Keratinocyte (primary cell): ENCODE results near the gene TPRN. TPM values are rescaled to one million over a fixed set of nuclear protein-coding genes. Genes with fewer than 3 reads are reported as not detected.

ENCODE experiments used
- DNase-seq: peaks from one replicate; pipeline ENCODE4 v3.0.0-alpha.2; 2011; ENCODE audit warnings: low read depth, missing footprints, low spot score
- FAIRE-seq: peaks from 2 replicates; lab custom pipeline; 2011; peaks lifted over from hg19 to GRCh38; lab: Jason Lieb, UNC
- H2AFZ ChIP-seq: 2 replicates; pipeline ENCODE4 v1.6.0; 2012; ENCODE audit warnings: low read length, control low read depth, inconsistent platforms; ENCODE audit not compliant: control insufficient read depth
- H3K27ac ChIP-seq: 2 replicates; pipeline ENCODE4 v1.5.1; 2011; ENCODE audit warnings: low read length; ENCODE audit not compliant: control insufficient read depth, insufficient read depth
- H3K27me3 ChIP-seq: 3 replicates; pipeline ENCODE4 v1.6.0; 2011; ENCODE audit warnings: low read length; ENCODE audit not compliant: control insufficient read depth, insufficient read depth; ENCODE audit errors: extremely low read depth
- H3K36me3 ChIP-seq, 2 experiments: 2 replicates in 1 of 2; 3 replicates in 1 of 2; pipeline ENCODE4 v1.5.1; 2011; ENCODE audit warnings: low read length in 2 of 2, mild to moderate bottlenecking in 1 of 2; ENCODE audit not compliant: control insufficient read depth in 2 of 2, insufficient read depth in 2 of 2; ENCODE audit errors: extremely low read depth in 1 of 2
- H3K4me1 ChIP-seq: 3 replicates; pipeline ENCODE4 v1.5.1; 2011; ENCODE audit warnings: low read length; ENCODE audit not compliant: control insufficient read depth, insufficient read depth; ENCODE audit errors: extremely low read depth
- H3K4me2 ChIP-seq: 3 replicates; pipeline ENCODE4 v1.6.0; 2011; ENCODE audit warnings: low read depth, low read length; ENCODE audit not compliant: control insufficient read depth, insufficient read depth; ENCODE audit errors: extremely low read depth
- H3K4me3 ChIP-seq, 3 experiments: fragments of 200-600 bp in 1 of 3; sonication (generic) in 1 of 3; 2 replicates in 2 of 3; 3 replicates in 1 of 3; pipeline ENCODE4 v1.5.1; 2011 to 2016; ENCODE audit warnings: low read length in 3 of 3, mild to moderate bottlenecking in 3 of 3, control low read depth in 2 of 3, inconsistent platforms in 1 of 3, low read depth in 1 of 3, mixed read lengths in 1 of 3, mixed run types in 1 of 3, moderate library complexity in 1 of 3; ENCODE audit not compliant: control insufficient read depth in 2 of 3, insufficient read depth in 2 of 3; ENCODE audit errors: extremely low read depth in 1 of 3
- H3K79me2 ChIP-seq: 2 replicates; pipeline ENCODE4 v1.6.0; 2012; ENCODE audit warnings: low read length; ENCODE audit not compliant: control insufficient read depth, insufficient read depth
- H3K9ac ChIP-seq: 3 replicates; pipeline ENCODE4 v1.6.0; 2011; ENCODE audit warnings: low read length; ENCODE audit not compliant: control insufficient read depth, insufficient read depth; ENCODE audit errors: extremely low read depth
- H3K9me1 ChIP-seq: 3 replicates; pipeline ENCODE4 v1.6.0; 2011; ENCODE audit warnings: low read length; ENCODE audit not compliant: control insufficient read depth, insufficient read depth; ENCODE audit errors: extremely low read depth
- H3K9me3 ChIP-seq: 2 replicates; pipeline ENCODE4 v1.5.1; 2012; ENCODE audit warnings: low read depth, low read length; ENCODE audit not compliant: control insufficient read depth
- H4K20me1 ChIP-seq: 3 replicates; pipeline ENCODE4 v1.6.0; 2011; ENCODE audit warnings: low read length; ENCODE audit not compliant: control insufficient read depth, insufficient read depth; ENCODE audit errors: extremely low read depth
- EZH2 ChIP-seq: IDR thresholded peaks from one replicate; pipeline ENCODE4 v1.6.1; 2012; ENCODE audit warnings: inconsistent platforms, mild to moderate bottlenecking, low read length, moderate library complexity
- dilution Hi-C: fragments of 300-500 bp; cut with MboI; formaldehyde crosslinking; loops from one replicate; pipeline ENCODE4 v1.7.0; 2020; ENCODE audit warnings: low sequenced_read_pairs; ENCODE audit not compliant: extremely low pct_ligation_motif_present
- polyA plus RNA-seq, 5 experiments: library from polyadenylated mRNA; depleted of rRNA in 3 of 5; stranded (reverse) in 3 of 5; stranded (forward) in 1 of 5; unstranded in 1 of 5; fragments of >200 nt; gene quantifications; 1 replicate in 1 of 5; 2 replicates in 3 of 5; 3 replicates in 1 of 5; pipeline versions ENCODE4 v1.2.1 to v1.2.3, GENCODE V29; 2011 to 2012; ENCODE audit warnings: missing spikeins in 2 of 5, low read depth in 1 of 5, low replicate concordance in 1 of 5
- TF ChIP-seq, protein P1 (sequence below), 3 experiments: IDR thresholded peaks in 1 of 3; conservative IDR thresholded peaks in 1 of 3; optimal IDR thresholded peaks in 1 of 3; 2 replicates in 2 of 3; 3 replicates in 1 of 3; pipeline versions ENCODE3 to v1.5.1; 2011; ENCODE audit warnings: low read length in 3 of 3, mild to moderate bottlenecking in 3 of 3, moderate library complexity in 2 of 3, control low read depth in 1 of 3, inconsistent platforms in 1 of 3; ENCODE audit not compliant: insufficient read depth in 2 of 3; ENCODE audit errors: extremely low read depth in 1 of 3

TPRN gene
- polyA plus RNA-seq, 1 donor (not counting 4 experiments of a cell fraction or from before 2014, with no cell fraction given) = 1.1 TPM

DNA sequence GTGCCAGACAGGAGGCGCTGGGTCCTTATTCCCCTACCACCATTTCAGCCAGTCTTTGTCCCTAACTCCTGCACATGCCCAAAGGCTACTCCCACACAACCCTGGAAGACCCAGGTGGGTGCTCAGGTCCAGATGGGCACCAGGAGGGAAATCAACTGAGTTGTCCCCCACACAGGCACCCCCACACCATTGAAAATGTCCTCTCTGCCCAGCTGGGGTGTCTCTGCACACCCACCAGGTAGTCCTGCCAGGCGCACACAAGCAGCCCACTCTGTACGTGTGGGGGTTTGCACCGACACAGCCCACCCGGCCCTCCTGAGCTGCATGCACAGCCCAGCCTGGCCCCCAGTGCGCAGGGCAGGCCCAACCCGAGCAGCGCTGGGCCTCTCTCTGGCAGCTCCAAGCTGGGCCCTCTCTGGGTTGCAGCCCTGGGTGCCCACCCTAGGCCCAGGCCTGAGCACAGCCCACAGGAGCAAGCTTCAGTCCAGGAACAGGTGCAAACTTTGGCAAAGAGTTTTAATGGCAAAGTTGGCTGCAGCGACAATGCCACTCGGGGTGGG, 19.3 kb upstream of the TPRN start:
- no peak overlapping the region for H3K9ac ChIP-seq
- FAIRE-seq (no peak), DNase-seq (no peak)
- dilution Hi-C loops = no loop called here
- no peaks in the 10 kb centered on the region for H3K9me3 ChIP-seq
- no peak overlapping the region for H3K4me2 ChIP-seq
- H4K20me1 ChIP-seq = no peaks in the 10 kb centered on the region
- H3K36me3 ChIP-seq = peaks cover 3 to 12% of the 10 kb centered on the region in 2 experiments
- H3K4me1 ChIP-seq = peaks cover 33% of the 10 kb centered on the region
- no peak overlapping the region for H2AFZ ChIP-seq
- no peak overlapping the region for H3K4me3 ChIP-seq
- H3K27ac ChIP-seq = no peak overlapping the region
- H3K79me2 ChIP-seq = no peaks in the 10 kb centered on the region
- H3K27me3 ChIP-seq = no peaks in the 10 kb centered on the region
- no peaks in the 10 kb centered on the region for H3K9me1 ChIP-seq
- no peak for TF ChIP-seq EZH2

DNA sequence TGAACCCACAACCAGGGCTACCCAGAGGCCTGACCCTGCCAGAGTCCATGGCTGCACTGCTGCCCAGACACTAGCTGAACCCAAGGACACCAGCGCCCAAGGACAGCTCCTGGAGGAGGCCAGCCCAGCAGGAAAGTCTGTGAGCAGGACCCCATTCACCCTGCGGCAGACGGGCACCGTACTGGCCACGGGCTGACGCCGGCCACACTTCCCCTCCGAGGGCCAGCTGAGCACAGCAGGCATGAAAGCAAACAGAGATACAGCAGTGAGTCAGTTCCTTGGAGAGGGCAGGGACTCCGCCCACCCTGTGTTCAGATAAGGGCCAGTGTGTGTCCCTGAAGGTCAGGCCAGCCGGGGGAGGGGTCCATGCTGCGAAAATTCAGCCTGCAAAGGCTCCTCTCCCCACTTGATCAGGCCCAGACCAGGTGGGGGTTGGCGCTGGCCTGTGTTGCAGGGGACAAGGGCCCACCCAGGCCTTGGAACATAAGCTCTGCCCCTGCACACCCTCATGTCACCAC, 18.3 kb upstream of the TPRN start:
- H3K27me3 ChIP-seq = no peaks in the 10 kb centered on the region
- H3K79me2 ChIP-seq = no peaks in the 10 kb centered on the region
- peaks cover 27% of the 10 kb centered on the region for H3K4me1 ChIP-seq
- no peak overlapping the region for H3K27ac ChIP-seq
- peaks cover 3 to 12% of the 10 kb centered on the region in 2 experiments for H3K36me3 ChIP-seq
- dilution Hi-C loops = no loop called here
- no peak overlapping the region for H3K4me3 ChIP-seq
- DNase-seq (no peak), FAIRE-seq (no peak)
- no peak overlapping the region for H3K4me2 ChIP-seq
- no peak overlapping the region for H3K9ac ChIP-seq
- H3K9me3 ChIP-seq = no peaks in the 10 kb centered on the region
- H4K20me1 ChIP-seq = no peaks in the 10 kb centered on the region
- TF ChIP-seq EZH2 = no peak
- TF ChIP-seq, protein P1, sequence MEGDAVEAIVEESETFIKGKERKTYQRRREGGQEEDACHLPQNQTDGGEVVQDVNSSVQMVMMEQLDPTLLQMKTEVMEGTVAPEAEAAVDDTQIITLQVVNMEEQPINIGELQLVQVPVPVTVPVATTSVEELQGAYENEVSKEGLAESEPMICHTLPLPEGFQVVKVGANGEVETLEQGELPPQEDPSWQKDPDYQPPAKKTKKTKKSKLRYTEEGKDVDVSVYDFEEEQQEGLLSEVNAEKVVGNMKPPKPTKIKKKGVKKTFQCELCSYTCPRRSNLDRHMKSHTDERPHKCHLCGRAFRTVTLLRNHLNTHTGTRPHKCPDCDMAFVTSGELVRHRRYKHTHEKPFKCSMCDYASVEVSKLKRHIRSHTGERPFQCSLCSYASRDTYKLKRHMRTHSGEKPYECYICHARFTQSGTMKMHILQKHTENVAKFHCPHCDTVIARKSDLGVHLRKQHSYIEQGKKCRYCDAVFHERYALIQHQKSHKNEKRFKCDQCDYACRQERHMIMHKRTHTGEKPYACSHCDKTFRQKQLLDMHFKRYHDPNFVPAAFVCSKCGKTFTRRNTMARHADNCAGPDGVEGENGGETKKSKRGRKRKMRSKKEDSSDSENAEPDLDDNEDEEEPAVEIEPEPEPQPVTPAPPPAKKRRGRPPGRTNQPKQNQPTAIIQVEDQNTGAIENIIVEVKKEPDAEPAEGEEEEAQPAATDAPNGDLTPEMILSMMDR (optimal IDR thresholded peaks at IDR 0.05 in 1 of 3, IDR thresholded peaks at IDR 0.05 in 1 of 3, conservative IDR thresholded peaks at IDR 0.05 in 1 of 3; ENCODE audit: extremely low read depth in 1 of 3, insufficient read depth in 2 of 3, low read length in 3 of 3) = no peak
- H3K9me1 ChIP-seq = no peaks in the 10 kb centered on the region
- H2AFZ ChIP-seq = no peak overlapping the region
